SKM-1 (cell line): Measurements from ENCODE around the gene PCMTD2.
"Not testable (repeated sequence)": the region's sequence is repeated elsewhere in the genome, so short reads cannot be mapped to it uniquely, and the experiment has no call there.

Experiments
- DNase-seq: peaks from one replicate; lab custom pipeline; 2025; ENCODE audit not compliant: unreplicated experiment; lab: John Stamatoyannopoulos, UW

PCMTD2 gene

DNA sequence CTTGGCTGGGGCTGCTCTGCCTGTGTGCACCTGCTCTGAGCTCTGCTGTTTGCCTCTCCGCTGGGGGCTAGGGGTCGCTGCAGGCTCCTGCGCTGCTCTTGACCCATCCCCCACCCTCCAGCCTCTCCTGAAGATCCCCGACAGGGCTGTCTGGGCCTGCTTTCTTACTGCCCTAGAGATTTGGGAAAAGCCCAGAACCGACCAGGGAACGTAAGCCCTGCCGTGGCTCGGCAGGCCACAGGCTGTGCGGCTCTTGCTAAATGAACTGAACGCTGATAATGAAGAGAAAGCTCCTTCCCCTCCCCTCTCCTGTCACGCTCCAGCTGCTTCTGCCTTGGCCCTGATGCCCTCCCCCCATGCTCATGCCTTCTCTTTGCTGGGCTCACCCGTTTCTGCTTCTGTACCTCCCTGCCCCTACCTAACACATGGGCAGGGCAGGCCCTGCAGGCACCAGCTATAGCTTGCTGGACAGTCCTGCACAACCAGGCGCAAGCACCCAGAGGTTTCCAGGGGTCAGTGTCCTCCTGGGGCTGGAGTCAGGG lies 32.0 kb upstream of the PCMTD2 start:
- no peak for DNase-seq

GRCh38 chr20:64224351-64225170 lies 31.0 kb upstream of the PCMTD2 start:
- no peak for DNase-seq

GRCh38 chr20:64225171-64225595 lies 30.4 kb upstream of the PCMTD2 start:
- DNase-seq: no peak

GRCh38 chr20:64225828-64226598 lies 29.5 kb upstream of the PCMTD2 start:
- DNase-seq: no peak

DNA sequence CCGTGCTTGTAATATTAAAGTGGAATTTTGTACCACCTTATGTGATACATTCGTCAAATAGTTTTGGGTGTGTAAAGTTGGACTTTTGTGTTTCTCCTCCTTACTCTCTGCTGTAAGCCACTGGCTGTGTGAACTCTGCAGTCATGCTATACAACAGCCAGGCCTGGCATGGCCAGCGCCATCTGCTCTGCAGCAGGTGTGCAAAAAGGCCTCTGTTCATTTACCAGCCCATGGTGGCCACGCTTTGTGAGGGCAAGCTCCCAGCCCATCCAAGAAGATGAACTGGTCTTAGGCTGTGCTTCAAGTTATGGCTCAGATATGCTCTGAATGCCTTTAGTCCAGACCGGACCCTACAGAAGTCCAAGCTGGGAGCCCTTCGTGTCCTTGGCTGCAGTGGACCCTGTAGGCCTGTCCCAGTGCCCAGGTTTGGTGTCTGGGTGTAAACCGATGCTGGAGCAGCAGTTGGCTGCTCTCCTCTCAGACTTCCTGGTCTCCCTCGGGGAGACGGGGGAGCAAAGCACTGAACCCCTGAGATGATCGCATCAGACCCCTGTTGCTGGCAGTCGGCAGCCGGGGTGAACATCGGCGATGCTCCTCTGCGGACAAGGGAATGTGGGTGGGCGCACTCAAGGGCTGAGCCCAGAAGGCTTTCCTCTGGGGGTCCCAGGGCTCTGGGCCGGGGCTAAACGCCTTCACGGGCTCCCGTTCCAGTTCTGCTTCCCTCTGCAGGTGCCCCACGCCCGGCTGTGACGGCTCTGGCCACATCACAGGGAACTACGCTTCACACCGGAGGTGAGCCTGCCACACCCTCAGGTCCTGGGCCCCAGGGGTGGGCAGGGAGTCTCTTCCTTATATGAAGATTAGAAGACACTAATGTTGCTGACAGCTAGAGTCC lies 28.6 kb upstream of the PCMTD2 start:
- DNase-seq: no peak

GRCh38 chr20:64228086-64228653 lies 27.4 kb upstream of the PCMTD2 start:
- DNase-seq: no peak

- DNase-seq: no peak
These were observed 26.6 kb upstream of the PCMTD2 start for GRCh38 chr20:64228751-64229506.

DNA sequence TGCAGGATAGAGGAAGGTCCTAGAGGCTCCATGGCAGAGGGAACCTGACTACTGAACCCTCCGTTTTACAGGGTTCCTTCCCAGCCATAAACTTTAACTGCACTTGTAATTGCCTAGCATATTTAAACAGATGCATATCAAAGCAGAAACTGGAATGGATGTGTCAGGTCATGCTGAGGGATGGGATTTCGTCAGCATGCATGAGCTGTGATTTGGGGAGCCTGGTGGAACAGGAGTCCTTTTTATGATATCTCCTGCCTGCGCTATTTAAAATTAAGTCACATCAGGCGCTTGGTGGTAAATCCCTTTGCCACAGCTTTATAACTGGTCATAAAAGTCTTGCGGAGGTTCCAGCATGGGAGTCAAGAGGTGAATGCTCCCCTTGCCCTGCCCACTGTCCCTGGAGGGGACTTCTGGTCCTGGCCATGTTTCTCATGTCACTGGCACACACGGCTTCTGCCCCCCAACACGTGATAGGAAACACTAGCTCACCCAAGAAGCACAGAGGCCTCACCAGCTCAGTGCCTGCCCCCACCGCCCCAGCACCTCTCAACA lies 26.0 kb upstream of the PCMTD2 start:
- no peak for DNase-seq

- DNase-seq: no peak
These were observed 24.9 kb upstream of the PCMTD2 start for GRCh38 chr20:64230461-64231145.

GRCh38 chr20:64231621-64232550 lies 23.7 kb upstream of the PCMTD2 start:
- DNase-seq: no peak

DNA sequence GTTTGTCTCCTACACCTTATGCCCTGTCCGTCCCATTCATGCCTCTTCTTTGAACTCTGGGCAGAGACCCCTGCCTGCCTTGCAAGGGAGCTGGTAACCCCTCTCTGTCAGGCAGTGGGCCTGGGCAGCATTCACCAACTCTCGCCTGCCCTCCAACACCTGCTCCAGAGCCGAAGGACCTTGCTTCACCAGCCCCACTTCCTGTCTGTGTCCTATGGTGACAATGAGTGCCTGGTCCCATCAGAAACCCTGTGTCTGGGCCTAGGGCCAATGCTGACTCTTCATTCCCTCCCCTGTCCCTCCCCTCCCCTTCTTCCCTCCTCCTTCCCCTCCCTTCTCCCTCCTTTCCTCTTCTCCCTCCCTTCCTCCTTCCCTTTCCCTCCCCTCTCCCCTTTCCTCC lies 22.8 kb upstream of the PCMTD2 start:
- no peak for DNase-seq

DNA sequence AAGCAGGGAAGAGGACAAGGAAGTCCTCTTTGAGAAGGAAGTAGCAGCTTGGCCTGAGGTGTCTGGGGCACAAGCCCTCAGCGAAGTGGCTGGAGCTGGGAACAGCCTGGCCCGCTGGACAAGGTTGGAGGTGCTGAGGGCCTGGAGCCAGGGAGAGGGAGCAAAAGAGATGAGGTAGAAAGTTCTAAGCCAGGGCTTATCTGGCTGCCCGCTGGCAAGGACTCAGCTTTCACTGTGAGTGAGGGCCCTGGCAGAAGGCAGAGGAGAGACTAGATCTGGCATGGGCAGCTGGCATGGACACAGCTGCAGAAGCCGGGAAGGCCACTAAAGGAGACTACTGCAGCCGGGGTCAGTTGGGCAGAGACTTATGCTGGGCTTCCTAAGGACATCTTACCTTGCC lies 21.8 kb upstream of the PCMTD2 start:
- DNase-seq: no peak

DNA sequence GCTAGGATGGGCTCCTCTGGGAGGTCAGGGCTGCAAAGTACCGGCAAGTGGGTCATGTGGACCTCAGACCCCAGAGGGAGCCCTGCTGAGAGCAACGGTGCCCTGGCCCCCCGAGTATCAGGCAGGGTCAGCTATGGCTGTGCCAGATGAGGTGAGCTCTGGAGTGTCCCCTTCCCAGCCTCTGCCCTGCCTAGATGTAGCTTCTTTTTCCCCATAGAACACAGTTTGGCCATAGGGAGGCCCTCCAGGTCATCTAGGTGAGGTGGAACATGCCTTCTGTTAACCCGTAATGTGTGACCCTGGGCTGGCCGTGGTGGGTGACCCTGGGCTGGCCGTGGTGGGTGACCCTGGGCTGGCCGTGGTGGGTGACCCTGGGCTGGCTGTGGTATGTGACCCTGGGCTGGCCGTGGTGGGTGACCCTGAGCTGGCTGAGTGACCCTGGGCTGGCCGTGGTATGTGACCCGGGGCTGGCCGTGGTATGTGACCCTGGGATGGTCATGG lies 21.2 kb upstream of the PCMTD2 start:
- DNase-seq: no peak

GRCh38 chr20:64234921-64235565 lies 20.5 kb upstream of the PCMTD2 start:
- DNase-seq: not testable (repeated sequence)

- no peak for DNase-seq
These were observed 19.1 kb upstream of the PCMTD2 start for GRCh38 chr20:64236137-64237088.

DNA sequence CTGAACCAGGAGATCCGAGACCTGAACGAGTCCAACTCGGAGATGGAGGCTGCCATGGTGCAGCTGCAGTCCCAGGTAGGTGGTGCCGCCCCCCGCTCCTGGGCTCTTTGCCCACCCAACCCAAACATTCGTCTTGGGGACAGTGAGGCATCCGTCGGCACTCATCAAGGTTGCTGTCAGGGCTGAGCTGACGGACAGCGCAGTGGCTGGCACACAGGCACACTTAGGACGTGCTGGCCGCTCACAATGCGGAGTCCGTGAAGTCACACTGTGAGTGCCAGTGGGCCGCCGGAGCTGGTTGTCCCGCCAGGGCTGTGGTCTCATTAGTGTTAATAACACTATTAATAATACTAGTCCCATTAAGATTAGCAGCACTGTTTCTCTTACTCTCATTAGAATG lies 18.2 kb upstream of the PCMTD2 start:
- DNase-seq: no peak
